C1 segment of cervical spinal cord (tissue), 14 donors: ENCODE data around the gene CDH8.
A peak's percentile ranks its signal among the peaks of the same experiment; 100 is the strongest.
"Not testable (repeated sequence)": the region's sequence is repeated elsewhere in the genome, so short reads cannot be mapped to it uniquely, and the experiment has no call there.

Experiments used
- DNase-seq, 14 donors: peaks; one replicate each; lab custom pipeline; 2025; lab: John Stamatoyannopoulos, UW

The CDH8 gene

DNA sequence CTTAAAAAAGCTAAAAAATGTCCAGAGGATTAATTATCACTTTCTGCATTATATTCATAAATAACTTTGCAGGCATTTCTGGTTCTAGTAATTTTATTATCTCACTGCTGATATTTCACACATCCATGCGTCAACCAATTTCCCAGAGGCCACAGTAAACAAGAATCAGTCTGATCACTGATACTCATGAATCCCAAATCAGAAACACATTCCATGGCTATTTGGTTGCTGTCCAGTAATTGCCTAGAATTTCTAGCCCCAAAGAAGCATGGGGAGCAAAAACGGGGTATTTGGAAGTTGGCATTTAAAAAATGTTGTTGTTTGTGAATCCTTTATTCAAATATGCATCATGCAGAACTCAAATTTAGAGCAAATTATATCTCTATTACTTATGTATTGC is 244.8 kb downstream of the CDH8 start:
- no peak for DNase-seq

DNA sequence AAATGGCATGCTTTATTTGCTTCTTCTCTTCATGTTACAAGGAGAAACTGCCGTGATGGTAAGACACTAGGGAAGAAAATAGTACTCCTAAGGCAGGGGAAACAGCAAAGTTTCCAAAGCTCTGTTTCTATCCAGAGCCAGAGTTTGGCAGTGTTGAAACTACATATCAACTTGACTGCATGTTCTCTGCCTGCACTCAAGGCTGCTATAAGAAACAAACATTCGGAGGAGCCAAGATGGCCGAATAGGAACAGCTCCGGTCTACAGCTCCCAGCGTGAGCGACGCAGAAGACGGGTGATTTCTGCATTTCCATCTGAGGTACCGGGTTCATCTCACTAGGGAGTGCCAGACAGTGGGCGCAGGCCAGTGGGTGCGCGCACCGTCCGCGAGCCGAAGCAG is 254.4 kb downstream of the CDH8 start:
- DNase-seq, result not testable (repeated sequence)

DNA sequence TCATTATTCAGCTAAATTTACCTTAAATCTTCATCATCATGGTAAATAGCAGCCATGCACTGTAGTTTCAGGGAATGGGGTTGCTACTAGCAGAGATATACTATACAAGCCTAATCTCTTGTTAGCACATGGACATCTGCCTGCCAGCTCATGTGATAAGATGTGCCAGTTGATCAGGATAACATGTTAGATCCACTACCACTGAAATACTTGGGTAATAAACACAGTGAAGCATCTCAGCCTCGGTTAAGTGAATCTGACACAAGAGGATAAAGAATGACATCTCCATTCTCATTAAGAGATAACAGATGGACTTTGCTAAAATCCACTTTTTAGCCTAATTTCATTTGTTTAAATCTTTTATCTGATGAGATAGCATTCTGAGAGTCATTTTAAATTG is 256.1 kb downstream of the CDH8 start:
- DNase-seq, result no peak

DNA sequence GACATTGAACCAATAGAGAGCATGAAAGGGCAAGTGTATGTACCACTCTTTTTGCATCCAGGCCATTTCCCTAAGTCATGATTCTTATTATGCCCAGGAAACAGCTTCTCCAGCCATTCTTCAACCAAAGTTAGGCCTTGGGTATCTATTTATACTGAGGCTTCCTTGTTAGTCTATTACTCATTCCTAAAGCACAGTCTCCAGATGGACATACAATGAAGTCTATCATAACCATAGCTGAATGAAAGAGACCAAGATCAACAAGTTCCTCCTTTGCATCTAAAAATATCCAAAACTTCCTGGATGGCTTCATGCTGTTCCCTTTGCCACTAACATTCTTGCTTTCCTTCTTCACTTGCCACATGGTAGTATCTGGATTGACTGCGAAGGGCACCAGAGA is 265.9 kb downstream of the CDH8 start:
- DNase-seq, result no peak

DNA sequence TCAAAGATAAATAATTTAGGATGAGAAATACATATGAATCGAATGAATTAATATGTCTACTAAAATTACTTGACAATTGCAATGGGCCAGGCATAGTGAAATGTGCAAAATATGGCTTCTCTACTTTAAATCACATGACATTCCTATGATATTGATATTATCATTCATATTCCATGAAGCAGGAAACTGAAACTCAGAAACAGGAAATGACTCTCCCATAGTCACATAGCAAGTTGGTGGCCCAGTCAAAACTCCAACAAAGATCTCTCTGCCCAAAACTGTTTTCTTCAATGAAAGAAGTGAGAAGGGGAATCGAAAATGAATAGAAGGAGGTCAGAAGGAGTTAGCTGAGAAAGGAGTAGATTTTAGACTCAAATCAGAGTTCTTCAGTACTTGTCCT is 272.2 kb downstream of the CDH8 start:
- DNase-seq, result no peak

DNA sequence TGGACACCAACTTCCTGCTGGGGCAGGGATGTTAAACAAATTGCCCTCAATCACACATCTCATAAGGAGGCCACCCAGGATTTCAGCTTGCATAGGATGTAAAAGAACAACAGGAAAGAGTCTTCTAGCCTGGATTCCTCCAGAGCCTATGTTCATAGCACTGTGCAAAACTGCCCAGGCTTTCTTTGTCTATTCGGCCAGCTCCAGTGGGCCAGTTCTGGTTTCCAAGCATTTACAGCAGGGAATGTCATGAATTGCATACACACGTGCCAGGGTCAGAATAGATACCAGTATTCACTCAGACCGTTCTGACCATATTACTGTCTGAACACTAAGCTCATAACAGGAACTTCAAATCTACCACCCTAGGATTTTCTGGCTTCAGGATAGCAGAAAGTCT is 273.2 kb downstream of the CDH8 start:
- no peak for DNase-seq

DNA sequence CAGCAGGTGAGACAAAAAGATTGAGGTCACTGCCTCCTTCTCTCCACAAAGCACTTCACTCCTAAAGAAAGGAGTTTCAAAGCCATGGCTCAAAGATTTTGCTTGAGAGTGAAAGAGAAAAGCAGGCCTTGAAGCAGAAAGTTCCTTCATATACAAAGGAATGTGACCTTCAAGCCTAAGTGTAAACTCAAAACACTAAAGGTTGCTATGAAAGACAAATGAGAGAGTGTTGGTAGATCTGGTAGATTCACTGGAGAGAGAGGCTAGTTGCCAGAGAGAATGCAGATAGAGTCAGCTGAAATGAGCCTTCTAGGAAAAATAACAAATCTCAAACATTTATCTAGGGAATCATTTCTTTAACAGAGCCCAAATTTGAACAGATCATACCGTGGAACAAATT is 305.2 kb downstream of the CDH8 start:
- no peak for DNase-seq

DNA sequence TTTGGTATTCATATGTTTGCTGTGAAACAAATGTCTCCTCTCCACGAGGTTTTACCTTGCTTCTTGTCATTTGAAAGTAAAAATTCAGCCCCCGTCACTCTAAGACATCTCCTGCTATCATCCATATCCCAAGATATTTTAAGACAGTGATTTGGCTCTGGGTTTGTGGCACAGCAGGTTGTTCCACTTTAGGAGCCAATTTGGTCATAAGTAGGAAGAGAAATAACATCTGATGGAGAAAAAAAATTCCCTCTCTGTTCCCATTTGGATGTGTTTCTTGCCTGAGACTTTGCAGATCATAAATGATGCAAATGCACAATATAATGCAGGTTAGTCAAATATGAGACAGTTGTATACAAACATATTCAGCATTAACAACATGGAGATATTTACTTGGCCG is 309.5 kb downstream of the CDH8 start:
- no peak for DNase-seq

DNA sequence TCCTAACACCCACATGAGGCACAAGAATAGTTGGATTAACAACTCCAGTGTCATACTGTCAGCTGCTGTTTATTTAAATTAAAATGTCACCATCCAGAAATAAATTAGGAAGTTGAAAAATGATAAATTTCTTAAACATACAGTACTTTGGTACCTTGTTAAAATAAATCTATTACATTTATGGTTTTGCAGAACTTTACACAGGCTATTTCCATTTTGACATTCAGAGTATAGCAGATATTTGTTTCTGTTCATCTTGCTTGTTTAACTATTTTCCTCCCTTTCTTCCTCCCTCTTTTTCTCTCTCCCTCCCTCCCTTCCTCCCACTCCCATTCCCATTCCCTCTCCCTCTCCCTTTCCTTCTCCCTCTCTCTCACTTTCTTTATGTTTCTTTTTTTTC is 310.1 kb downstream of the CDH8 start:
- no peak for DNase-seq

DNA sequence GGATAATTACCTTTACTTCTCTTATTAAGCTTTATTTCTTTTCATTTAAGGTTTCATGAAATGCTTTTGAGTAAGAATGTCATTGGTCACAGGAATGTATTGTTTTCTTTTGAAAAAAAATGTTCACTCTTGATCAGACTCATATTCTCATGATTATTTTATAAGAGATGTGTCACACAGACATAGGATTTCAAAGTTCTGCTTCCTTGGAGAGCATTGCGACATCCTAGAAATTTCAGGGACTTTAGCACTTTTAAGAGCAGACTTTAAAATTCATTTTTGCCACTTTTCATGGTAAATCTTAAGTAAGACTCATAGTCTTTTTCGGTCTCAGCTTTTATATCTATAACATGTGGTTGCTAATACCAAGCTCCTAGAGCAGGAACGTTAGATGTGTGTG is 314.7 kb downstream of the CDH8 start:
- no peak for DNase-seq

DNA sequence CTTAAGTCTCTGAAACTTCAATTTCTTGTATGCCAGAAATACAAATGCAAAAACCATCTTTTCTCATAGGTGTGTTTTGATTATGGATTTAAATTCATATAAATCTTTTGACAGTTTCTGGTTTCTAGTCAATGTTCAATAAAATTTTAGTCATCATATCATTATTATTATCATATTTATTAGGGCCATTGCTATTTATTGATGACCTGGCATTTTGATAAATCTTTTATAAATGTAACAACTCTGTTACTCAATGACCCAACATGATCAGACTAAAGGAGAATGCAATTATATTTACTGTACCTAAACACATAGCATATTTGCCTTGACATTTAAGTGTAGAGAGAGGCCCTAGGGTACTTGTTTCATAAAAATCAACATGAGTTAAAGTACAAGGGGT is 320.8 kb downstream of the CDH8 start:
- no peak for DNase-seq

DNA sequence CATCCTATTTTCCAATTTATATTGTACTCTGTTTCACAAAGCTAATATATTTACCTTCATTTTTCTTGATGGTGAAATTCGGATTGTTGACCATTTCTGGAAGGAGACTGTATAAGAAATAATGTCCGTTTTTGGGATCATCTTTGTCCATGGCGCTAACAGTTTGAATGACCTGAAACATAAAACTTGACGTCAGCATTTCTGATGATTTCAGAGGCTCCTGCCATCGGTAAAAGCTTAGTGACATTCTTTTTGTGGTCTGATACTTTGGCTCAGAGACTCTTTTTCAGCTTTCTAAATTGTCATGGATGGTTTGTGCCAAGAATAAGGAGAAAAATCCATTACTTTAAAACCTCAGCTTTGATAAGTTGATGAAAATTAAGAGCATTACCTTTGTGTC is 322.5 kb downstream of the CDH8 start:
- DNase-seq, result no peak

DNA sequence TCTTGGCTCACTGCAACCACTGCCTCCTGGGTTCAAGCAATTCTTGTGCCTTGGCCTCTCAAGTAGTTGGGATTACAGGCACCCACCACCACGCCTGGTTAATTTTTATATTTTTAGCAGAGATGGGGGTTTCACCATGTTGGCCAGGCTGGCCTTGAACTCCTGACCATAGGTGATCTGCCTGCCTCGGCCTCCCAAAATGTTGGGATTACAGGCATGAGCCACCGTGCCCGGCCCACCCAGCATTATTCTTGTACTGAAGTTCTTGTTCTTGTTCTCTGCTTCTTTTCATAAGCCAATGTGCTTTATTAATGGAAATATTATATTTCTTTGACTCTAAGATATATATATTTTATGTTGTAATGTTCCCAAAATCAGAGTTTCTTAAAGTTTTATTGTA is 336.6 kb downstream of the CDH8 start:
- not testable (repeated sequence) for DNase-seq

DNA sequence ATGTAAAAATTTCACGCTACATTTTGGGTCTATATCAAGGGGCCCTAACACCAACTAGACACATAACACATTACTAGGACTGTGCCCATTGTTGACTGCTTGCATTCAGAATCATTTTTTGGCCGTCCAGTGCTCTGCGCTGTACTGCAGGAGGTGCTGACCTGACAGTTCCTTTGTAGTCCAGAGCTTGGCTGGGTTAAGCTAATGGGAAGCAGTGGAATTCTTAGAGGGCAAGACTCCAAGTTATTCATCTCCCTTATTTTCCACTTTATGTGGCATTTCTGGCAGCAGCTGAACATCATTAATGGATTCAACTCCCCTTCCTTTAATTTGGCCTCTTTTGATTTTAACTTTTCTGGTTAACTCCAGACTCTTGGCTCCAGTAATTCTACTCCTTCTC is 351.7 kb downstream of the CDH8 start:
- DNase-seq, result no peak

DNA sequence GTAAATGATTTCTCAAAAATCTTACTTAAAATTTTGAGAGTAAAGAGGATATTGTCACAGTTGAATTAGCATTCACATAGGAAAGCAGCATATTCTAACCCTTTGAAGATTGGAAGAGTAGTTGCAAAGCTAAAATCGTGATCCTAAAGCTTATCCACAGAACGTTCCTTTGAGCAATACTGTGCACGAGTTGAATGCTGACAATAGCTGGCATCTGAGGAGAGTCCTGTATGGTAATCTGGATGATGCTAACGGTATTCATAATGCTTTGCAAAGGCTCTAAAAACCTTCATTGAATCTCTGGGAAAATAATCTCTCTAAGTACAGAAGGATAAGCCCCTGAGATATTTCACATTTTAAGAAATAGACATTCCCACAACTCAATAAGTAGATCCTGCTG is 354.6 kb downstream of the CDH8 start:
- DNase-seq, result no peak

DNA sequence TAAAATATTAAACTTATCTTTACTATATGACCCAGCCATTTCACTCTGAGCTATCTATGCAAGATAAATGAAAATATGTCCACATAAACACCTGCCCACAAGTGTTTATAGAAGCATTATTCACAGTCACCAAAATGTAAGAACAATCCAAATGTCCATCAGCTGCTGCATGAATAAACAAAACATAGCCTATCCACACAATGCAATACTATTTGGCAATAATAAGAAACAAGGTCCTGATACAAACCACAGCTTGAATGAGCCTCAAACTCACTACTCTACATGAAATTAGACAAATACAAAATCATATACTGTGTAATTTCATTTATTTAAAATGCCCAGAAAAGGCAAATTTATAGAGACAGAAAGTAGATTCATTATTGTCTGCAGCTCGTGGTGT is 355.1 kb downstream of the CDH8 start:
- DNase-seq, result no peak

DNA sequence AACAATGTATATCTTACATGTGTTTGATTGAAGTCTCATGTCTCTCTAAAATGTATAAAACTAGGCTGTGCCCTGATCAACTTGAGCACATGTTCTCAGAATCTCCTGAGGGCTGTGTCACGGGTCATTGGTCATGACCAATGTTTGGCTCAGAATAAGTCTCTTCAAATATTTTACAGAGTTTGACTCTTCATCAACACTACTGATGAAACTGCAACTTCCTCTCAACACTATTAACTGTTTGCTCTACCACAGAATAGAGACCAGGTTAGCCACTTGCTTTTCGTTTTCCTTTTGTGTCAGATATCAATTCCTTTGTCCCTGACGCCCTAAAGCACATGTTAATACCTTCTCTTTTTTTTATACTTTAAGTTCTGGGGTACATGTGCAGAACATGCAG is 358.1 kb downstream of the CDH8 start:
- DNase-seq, result no peak

DNA sequence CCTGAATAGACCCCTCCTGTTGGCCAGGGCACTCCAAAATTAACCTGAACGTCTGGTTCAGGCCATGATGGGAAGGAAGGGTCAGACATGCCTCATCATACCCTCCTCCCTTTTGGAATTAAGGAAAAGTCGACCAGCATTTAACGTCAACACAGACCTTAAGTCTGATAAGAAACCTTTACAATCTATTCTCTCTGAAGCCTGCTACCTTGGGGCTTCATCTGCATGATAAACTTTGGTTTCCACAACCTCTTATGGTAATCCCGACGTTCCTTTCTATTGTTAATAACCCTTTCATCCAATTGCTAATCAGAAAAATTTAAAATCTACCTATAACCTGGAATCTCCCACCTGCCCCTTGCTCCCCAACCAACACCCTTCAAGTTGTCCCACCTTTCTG is 358.5 kb downstream of the CDH8 start:
- DNase-seq, result no peak

DNA sequence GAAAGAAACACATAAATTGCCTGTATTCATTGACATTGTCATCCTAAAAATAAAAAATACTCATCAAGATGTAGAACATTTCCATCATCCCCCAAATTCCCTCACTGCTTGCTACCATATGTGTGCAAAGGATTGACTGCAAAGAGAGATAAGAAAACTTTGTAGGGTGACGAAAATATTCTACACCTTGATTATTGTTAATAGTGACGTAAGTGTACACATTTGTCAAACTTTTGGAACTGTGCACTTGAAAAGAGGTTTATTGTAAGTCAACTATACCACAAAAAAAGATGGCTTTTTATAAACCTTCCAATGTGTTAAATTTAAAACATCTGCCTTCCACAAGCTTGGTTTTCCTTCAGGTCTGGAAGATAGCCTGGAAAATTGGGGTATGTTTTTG is 359.5 kb downstream of the CDH8 start:
- DNase-seq, result no peak

DNA sequence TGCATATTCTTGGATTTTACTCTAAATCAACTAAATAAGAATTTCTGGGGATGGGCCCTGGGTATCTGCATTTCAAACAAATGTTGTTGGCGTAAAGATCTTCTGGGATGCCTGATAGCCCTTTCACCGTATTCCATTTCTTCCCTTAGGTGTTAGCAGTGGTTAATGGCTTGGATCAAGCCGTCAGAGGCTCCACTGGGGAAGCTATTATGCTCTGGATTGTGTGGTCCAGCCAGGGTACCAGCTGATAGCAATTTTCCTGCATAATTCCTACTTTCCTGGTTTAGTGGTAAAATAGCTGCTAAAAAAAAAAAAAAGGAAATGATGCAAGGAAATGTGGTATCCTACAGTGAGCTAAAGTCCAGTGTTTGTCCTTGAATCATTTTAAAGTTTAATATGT is 365.1 kb downstream of the CDH8 start:
- no peak for DNase-seq

DNA sequence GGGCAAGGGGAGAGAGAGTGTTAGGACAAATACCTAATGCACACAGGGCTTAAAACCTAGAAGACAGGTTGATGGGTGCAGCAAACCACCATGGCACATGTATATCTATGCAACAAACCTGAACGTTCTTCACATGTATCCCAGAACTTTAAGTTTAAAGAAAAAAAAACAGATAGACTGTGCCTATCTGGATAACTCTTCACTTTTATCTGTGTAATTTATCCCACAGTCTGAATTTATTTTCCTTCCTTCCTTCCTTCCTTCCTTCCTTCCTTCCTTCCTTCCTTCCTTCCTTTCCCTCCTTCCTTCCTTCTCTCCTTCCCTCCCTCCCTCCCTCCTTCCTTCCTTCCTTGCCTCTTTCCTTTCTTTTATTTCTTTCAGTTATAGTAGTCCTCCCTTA is 370.7 kb downstream of the CDH8 start:
- DNase-seq, result no peak

DNA sequence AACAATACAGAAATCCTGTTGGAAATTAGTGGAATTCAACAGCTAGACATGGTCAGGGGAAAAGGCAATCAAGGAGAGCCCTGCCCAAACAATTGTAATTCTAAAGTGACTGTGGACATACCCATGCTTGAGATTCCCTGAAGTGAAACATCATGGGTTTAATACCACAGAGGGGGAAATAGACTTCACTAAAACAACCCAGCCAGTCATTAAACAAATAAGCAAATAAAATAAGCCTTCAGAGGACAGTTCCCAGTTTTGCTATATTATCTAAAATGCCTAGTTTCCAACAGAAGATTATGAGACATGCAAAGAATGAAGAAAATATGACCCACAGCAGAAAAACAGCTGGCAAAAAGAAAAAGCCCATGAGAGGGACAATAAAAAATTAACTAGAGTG is 376.3 kb downstream of the CDH8 start:
- DNase-seq, result no peak

DNA sequence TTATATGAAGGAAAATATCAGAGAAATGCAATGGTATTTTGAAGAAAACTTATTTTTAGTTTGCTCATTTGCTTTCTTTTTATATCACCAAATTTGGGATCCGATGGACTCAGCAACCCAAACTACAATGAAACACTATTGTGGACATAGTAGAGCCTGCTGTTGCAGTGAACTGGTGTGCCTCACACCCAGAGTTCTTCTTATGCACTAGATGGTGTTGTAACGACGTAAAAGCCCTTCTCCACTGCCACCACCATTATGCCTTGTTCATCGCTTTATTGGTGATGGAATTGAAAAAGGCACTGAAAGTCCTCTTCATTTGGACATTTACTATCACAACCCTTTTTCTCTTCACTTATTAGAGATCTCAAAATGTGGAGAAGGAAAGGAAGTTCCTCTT is 381.3 kb downstream of the CDH8 start:
- DNase-seq, result peak in 4 of 14 donors; percentile 0 to 6 (median 2)

DNA sequence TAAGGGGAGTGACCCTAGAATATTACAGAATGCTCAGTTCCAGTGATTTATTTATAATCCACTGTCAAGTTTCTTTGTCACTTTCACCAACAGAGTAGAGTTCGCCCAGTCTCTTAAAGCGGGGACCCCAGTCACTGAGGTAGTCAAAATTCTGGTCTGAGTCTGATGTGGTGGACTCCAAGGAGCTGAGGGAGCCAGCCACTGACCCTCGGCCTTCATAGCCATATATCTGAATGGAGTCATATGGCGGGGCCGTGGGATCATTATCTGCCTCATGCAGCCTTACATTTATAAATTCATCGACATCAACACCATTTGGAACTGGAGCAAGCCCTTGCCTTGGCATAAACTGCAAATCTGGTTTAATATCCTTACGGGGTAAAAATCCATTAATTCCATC is 382.7 kb downstream of the CDH8 start:
- no peak for DNase-seq

DNA sequence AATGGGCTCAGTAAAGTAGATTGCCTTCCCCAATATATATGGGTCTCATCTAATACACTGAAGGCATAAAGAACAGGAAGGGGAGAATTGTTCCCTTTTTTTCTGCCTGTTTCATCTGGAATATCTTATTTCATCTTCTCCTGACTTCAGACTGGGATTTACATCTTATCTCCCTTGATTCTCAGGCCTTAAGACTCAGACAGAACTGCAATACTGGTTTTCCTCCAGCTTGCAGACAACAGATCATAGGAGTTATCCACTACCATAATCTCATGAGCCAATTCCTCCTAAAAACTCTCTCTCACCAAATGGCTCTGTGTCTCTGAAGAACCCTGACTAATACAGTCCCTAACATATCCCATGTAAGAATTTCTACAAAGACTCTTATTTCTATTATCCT is 390.7 kb downstream of the CDH8 start:
- DNase-seq, result no peak
